Coronary artery (tissue), 2 donors: Measurements from ENCODE around the gene PI4K2A.
"Not testable (repeated sequence)": the region's sequence is repeated elsewhere in the genome, so short reads cannot be mapped to it uniquely, and the experiment has no call there.

ENCODE experiments used
- DNase-seq: peaks from one replicate; pipeline ENCODE4 v3.0.0-alpha.2; 2017; ENCODE audit warnings: low spot score
- H3K27ac ChIP-seq, 2 donors: fragments of 200-600 bp; sonication (generic); one replicate each; pipeline ENCODE4 v1.5.1; 2016 to 2019
- H3K4me3 ChIP-seq: fragments of 200-600 bp; sonication (generic); 2 replicates; pipeline ENCODE4 v1.5.1; 2016; ENCODE audit warnings: mild to moderate bottlenecking, moderate library complexity
- TF ChIP-seq, protein P1 (sequence below): fragments of 200-600 bp; sonication (generic); IDR thresholded peaks from one replicate; pipeline ENCODE4 v1.5.1; 2019; ENCODE audit warnings: antibody characterized with exemption

Gene PI4K2A

DNA sequence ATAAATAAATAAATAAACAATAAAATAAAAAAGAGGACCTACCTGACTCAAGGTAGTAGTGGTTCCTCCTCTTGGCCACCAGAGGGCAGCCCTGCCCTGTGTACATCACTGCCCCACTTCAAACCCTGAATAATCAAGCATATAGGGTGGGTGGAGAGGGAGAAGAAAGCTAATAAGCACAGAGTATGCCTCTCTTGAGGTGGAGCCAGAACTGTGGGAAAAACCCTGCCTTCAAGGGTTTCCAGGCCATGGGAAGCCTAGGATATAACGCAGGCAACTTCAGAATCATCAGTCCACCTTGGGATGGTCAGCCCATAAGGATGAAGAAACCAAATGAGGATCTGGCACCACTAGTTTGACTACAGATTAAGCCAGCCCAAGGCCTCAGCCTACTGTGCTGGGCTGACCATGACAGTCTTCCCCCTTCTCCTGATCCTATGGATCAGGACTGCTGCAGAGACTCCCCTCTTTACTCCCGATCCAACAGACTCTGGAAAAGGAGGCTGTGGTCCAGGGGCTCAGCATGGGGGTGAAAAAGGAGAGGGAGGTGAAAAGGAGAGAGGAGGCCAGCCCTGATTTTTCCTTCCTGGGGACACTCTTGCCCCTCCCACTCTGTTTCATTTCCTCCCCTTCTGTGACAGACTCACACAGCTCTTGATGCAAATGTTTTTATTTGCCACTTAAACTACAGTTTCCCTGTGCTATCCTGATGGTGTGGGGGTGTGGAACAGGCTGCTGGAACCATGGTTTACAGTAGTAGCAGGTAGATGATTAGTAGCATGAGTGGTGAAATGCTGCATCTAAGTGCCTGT, 36.5 kb downstream of the PI4K2A start:
- TF ChIP-seq, protein P1, sequence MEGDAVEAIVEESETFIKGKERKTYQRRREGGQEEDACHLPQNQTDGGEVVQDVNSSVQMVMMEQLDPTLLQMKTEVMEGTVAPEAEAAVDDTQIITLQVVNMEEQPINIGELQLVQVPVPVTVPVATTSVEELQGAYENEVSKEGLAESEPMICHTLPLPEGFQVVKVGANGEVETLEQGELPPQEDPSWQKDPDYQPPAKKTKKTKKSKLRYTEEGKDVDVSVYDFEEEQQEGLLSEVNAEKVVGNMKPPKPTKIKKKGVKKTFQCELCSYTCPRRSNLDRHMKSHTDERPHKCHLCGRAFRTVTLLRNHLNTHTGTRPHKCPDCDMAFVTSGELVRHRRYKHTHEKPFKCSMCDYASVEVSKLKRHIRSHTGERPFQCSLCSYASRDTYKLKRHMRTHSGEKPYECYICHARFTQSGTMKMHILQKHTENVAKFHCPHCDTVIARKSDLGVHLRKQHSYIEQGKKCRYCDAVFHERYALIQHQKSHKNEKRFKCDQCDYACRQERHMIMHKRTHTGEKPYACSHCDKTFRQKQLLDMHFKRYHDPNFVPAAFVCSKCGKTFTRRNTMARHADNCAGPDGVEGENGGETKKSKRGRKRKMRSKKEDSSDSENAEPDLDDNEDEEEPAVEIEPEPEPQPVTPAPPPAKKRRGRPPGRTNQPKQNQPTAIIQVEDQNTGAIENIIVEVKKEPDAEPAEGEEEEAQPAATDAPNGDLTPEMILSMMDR, result peak; percentile 88
- no peak for DNase-seq
- H3K27ac ChIP-seq, result peak overlapping the region in 1 of 2 donors; percentile 49

DNA sequence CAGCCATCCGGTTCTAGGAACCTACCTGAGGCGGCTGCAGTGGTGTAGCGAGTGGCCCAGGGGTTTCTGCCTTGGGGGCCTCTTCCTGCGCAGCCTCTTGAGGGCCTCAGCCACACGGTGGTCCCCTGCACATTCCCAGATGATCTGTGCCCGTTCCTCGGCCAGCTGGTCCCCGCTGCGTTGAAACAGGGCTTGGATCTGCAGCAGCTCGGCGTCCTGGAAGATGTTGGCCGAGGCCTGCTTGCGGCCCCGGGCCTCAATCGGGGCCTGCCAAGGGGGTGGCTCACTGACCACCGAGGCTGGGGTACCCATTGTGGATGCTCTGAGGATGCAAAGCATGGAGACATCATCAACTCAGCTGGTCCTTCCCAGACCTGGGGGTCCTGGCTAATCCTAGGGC, 39.1 kb downstream of the PI4K2A start:
- no peak overlapping the region for H3K27ac ChIP-seq
- H3K4me3 ChIP-seq, result no peak overlapping the region
- no peak for DNase-seq
- TF ChIP-seq, protein P1, result no peak

More for the DNA sequence above, 36.5 kb downstream of the PI4K2A start:
- no peak overlapping the region for H3K4me3 ChIP-seq

DNA sequence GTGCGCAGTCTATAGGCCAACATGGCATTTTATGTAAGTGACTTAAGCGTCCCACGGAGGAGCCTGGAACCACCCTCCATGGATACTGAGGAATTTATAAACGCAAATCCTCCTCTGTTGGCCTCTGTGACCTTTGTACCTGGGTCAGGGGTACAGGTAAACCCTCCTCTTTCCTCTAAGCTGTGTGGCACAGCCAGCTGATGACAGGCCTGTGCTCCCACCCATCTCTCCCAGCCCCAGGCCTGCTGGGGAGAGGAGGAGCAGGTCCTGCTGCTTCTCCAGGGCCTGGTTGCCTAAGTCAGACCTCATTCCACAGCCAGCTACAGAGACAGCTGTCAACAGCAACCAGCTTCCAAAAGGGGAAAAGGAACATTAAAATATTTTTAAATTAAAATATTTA, 41.6 kb downstream of the PI4K2A start:
- no peak for DNase-seq
- no peak overlapping the region for H3K27ac ChIP-seq
- TF ChIP-seq, protein P1, result no peak
- no peak overlapping the region for H3K4me3 ChIP-seq

DNA sequence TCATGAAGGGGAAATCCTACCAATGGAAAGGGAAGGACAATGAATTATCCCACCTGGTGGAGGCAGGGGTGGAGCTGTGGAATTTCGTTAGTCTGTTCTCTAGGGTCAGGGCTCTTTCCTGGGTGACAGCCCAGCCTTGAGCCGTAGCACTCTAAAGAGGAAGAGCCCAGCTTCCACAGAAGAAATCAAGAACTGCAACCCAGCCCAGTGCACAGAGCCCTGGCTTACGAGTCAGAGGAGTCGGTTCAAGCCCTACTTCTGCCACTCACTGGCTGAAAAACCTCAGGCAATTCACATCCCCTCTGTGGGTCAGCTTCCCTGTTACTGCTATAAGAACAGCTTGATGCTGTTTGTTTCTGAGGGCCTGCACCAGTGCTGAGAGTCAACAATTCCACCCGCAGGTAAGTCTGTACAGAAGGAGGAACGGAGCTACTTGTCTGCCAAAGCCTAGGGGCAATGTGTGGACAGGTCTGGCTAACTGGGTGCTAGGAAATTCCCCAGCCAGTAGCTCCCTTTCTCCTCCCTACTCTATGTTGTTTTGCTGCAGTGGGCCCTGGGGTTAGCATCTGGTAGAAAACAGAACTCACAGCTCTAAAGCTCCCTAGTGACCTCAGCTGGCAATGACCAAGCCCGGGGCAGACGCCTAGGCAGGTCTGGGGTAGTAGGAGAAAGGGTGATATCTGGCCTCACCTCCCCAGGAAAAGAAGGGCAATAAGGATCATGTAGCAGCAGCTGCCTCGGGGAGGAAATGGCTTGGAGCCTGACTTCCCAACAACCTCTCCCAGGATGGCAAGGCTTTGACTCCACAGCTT, 43.3 kb downstream of the PI4K2A start:
- peak overlapping the region; percentile 93 to 97 for H3K27ac ChIP-seq
- TF ChIP-seq, protein P1, result no peak
- DNase-seq, result no peak
- H3K4me3 ChIP-seq, result peak overlapping the region; percentile 88

GRCh38 chr10:97684368-97684713, 43.9 kb downstream of the PI4K2A start:
- peak overlapping the region; percentile 93 to 97 for H3K27ac ChIP-seq
- peak overlapping the region; percentile 88 for H3K4me3 ChIP-seq
- not testable (repeated sequence) for DNase-seq

DNA sequence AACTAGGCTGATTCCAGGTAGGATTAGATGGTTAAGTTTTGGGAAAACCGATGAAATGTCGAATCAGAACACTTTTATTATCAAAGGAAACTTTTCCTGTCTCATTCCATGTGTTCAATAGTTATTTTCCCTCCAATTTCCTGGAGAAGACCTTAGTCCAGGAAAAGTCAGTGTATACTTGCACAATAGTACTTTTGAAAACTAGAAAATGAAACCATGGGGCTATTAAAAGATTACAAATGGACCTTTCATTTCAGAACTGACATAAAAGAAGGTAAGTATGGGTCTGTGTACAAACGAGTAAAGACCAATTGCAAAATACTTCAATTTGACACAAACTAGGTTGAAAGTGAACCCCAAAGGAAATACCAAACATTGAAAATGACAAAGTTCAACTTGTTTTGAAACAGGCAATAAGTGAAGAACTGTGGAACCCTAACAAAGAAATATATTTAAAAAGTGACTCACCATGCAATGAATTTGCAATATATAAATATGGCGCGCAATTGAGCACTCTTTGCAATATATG, 44.5 kb downstream of the PI4K2A start:
- peak overlapping the region; percentile 93 to 97 for H3K27ac ChIP-seq

More for the DNA sequence above, 44.5 kb downstream of the PI4K2A start:
- no peak for DNase-seq
- TF ChIP-seq, protein P1, result no peak
- peak overlapping the region; percentile 88 for H3K4me3 ChIP-seq
